ENCODE data around the gene CPA4.

Gene CPA4

GRCh38 chr7:130356121-130356875 lies 63.3 kb downstream of the CPA4 start:
- TF ChIP-seq CTCF (IDR thresholded peaks at IDR 0.05; ENCODE audit: low read depth, low read length, poor library complexity, severe bottlenecking): no peak
- TF ChIP-seq EZH2phosphoT487 (IDR thresholded peaks at IDR 0.05; ENCODE audit: borderline replicate concordance, low read length): no peak
- Histone ChIP-seq H3K4me2 (ENCODE audit: low read length) (no peak overlapping the region), H3K27ac (ENCODE audit: low read depth, low read length) (no peak overlapping the region), H4K20me1 (ENCODE audit: control insufficient read depth, insufficient read depth, low read depth, low read length) (no peaks in the 10 kb centered on the region), H3K4me1 (ENCODE audit: control insufficient read depth, low read length) (no peaks in the 10 kb centered on the region), H3K9me2 (replicated peaks; ENCODE audit: control insufficient read depth, low read length) (no peaks in the 10 kb centered on the region), H3K79me2 (ENCODE audit: control insufficient read depth, low read length) (no peaks in the 10 kb centered on the region), H3K36me3 (ENCODE audit: control insufficient read depth, low read length) (no peaks in the 10 kb centered on the region), H3K27me3 (ENCODE audit: control insufficient read depth, low read length) (0 out of 2 replicates have a peak, but pooled peaks cover 3% of the 10 kb centered on the region), H3K4me3 (ENCODE audit: low read length) (no peak overlapping the region), H3F3A (ENCODE audit: control insufficient read depth, insufficient read depth) (no peaks in the 10 kb centered on the region), H3K9me3 (ENCODE audit: control insufficient read depth, insufficient read depth, low read length) (peaks cover 3% of the 10 kb centered on the region; the same call in 1 of the 2 replicates)

GRCh38 chr7:130356876-130357611 lies 64.1 kb downstream of the CPA4 start:
- Histone ChIP-seq H3K9me3 (ENCODE audit: control insufficient read depth, insufficient read depth, low read length) (peaks cover 3% of the 10 kb centered on the region; the same call in 1 of the 2 replicates), H3K9me2 (replicated peaks; ENCODE audit: control insufficient read depth, low read length) (no peaks in the 10 kb centered on the region), H3F3A (ENCODE audit: control insufficient read depth, insufficient read depth) (no peaks in the 10 kb centered on the region), H3K79me2 (ENCODE audit: control insufficient read depth, low read length) (no peaks in the 10 kb centered on the region), H3K27ac (ENCODE audit: low read depth, low read length) (no peak overlapping the region), H3K4me3 (ENCODE audit: low read length) (no peak overlapping the region), H3K27me3 (ENCODE audit: control insufficient read depth, low read length) (no peaks in the 10 kb centered on the region), H3K4me1 (ENCODE audit: control insufficient read depth, low read length) (no peaks in the 10 kb centered on the region), H3K36me3 (ENCODE audit: control insufficient read depth, low read length) (no peaks in the 10 kb centered on the region), H3K4me2 (ENCODE audit: low read length) (no peak overlapping the region), H4K20me1 (ENCODE audit: control insufficient read depth, insufficient read depth, low read depth, low read length) (no peaks in the 10 kb centered on the region)
- TF ChIP-seq EZH2phosphoT487 (IDR thresholded peaks at IDR 0.05; ENCODE audit: borderline replicate concordance, low read length) (no peak), CTCF (IDR thresholded peaks at IDR 0.05; ENCODE audit: low read depth, low read length, poor library complexity, severe bottlenecking) (no peak)

- TF ChIP-seq EZH2phosphoT487 (IDR thresholded peaks at IDR 0.05; ENCODE audit: borderline replicate concordance, low read length) (no peak), CTCF (IDR thresholded peaks at IDR 0.05; ENCODE audit: low read depth, low read length, poor library complexity, severe bottlenecking) (no peak)
- Histone ChIP-seq H3K4me3 (ENCODE audit: low read length) (no peak overlapping the region), H4K20me1 (ENCODE audit: control insufficient read depth, insufficient read depth, low read depth, low read length) (no peaks in the 10 kb centered on the region), H3K4me2 (ENCODE audit: low read length) (no peak overlapping the region), H3K36me3 (ENCODE audit: control insufficient read depth, low read length) (no peaks in the 10 kb centered on the region), H3K4me1 (ENCODE audit: control insufficient read depth, low read length) (no peaks in the 10 kb centered on the region), H3K79me2 (ENCODE audit: control insufficient read depth, low read length) (no peaks in the 10 kb centered on the region), H3K27ac (ENCODE audit: low read depth, low read length) (no peak overlapping the region), H3K9me3 (ENCODE audit: control insufficient read depth, insufficient read depth, low read length) (peaks cover 3% of the 10 kb centered on the region; the same call in 1 of the 2 replicates), H3K27me3 (ENCODE audit: control insufficient read depth, low read length) (peaks cover 3% of the 10 kb centered on the region), H3K9me2 (replicated peaks; ENCODE audit: control insufficient read depth, low read length) (no peaks in the 10 kb centered on the region), H3F3A (ENCODE audit: control insufficient read depth, insufficient read depth) (no peaks in the 10 kb centered on the region)
These were observed 65.5 kb downstream of the CPA4 start for GRCh38 chr7:130358471-130358870.
